AG09309 (cell line): Measurements from ENCODE around the gene ZDHHC8.
A peak's percentile ranks its signal among the peaks of the same experiment; 100 is the strongest.

Source experiments
- DNase-seq: peaks from one replicate; pipeline ENCODE4 v3.0.0-alpha.2; 2010; ENCODE audit warnings: low read depth
- H3K4me3 ChIP-seq: 2 replicates; pipeline ENCODE4 v1.5.1; 2011; ENCODE audit warnings: mild to moderate bottlenecking, low read depth, low read length, moderate library complexity; ENCODE audit not compliant: control insufficient read depth
- TF ChIP-seq, protein P1 (sequence below): IDR thresholded peaks from 2 replicates; pipeline ENCODE4 v1.5.1; 2011; ENCODE audit warnings: mild to moderate bottlenecking, low read depth, low read length, inconsistent platforms; ENCODE audit not compliant: insufficient read depth, control insufficient read depth; ENCODE audit errors: missing control alignments

The ZDHHC8 gene

DNA sequence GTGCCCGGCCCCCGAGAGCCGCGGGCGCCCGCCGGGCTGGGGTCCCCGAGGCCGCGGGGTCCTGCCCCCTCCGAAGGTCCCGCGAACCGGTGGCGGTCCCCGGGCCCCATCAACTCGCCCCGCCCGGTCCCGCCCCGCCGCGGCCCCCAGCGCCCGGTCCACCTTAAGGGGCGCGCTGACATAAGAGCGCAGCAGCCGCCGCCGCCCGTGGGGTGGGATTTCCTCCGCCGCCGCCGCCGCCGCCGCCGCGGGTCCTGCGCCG lies at the start of gene ZDHHC8:
Gene ZDHHC8 (plus strand): TSS at position 208 of the 262 bp plus-strand sequence. CDS start 144 bp downstream, outside the sequence.
- TF ChIP-seq, protein P1, sequence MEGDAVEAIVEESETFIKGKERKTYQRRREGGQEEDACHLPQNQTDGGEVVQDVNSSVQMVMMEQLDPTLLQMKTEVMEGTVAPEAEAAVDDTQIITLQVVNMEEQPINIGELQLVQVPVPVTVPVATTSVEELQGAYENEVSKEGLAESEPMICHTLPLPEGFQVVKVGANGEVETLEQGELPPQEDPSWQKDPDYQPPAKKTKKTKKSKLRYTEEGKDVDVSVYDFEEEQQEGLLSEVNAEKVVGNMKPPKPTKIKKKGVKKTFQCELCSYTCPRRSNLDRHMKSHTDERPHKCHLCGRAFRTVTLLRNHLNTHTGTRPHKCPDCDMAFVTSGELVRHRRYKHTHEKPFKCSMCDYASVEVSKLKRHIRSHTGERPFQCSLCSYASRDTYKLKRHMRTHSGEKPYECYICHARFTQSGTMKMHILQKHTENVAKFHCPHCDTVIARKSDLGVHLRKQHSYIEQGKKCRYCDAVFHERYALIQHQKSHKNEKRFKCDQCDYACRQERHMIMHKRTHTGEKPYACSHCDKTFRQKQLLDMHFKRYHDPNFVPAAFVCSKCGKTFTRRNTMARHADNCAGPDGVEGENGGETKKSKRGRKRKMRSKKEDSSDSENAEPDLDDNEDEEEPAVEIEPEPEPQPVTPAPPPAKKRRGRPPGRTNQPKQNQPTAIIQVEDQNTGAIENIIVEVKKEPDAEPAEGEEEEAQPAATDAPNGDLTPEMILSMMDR: no peak
- no peak for DNase-seq
- H3K4me3 ChIP-seq: peak within 1 kb of the TSS; percentile 92

DNA sequence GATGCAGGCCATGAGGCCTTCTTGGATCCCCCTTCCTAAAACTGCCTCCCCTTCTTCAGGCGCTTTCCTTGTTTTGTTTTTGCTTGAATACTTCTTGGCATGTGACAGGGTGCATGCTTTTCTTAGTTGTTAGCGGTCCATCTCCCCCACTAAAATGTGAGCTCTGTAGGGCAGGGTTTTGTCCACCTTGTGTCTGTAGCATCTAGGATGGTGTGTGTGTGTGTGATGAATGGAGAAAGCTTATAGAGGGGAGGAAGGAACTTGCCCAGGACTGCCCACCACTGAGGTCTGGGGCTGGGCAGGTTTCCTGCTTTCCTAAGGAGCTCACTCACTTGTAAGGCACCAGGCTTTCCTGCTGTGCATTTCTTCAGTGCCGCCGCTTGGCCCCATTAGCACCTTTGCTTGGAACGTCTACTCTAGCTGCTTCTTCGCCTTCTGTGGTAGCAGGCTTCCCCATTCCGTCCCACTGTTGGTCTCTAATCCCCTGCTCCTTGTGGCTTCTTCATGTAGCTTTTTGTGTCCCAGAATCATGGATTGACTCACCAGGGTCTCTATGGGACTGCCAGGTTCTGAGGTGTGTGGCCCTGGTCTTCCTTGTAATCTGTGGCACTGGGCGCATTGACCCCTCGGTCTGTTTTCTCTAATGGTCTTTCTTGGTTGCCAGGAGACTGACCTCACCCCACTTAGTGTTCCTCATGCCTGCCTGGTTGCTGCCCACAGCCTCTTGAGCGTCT lies 48.3 kb upstream of the ZDHHC8 start:
- no peak for DNase-seq
- H3K4me3 ChIP-seq: no peak overlapping the region
- TF ChIP-seq, protein P1: no peak

GRCh38 chr22:20083891-20084546 lies 47.6 kb upstream of the ZDHHC8 start:
- no peak for DNase-seq
- H3K4me3 ChIP-seq: no peak overlapping the region
- TF ChIP-seq, protein P1: no peak

GRCh38 chr22:20084547-20085413 lies 46.8 kb upstream of the ZDHHC8 start:
- H3K4me3 ChIP-seq: no peak overlapping the region
- TF ChIP-seq, protein P1: peak; percentile 35
- no peak for DNase-seq

DNA sequence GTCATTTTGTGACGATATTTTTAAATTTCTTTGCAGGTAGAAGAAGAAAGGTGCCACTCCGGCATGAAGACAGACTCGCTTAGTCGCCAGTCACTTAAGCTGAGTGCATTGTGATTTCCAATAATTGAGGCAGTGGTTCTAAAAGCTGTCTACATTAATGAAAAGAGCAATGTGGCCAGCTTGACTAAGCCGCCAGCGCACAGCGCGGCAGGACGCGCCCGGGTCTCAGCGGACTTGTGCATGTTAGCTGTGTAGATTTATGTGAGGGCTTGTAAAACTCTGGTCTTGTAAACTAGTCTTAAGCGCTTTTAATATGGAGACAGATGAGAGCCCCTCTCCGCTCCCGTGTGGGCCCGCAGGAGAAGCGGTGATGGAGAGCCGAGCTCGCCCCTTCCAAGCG lies 46.0 kb upstream of the ZDHHC8 start:
- no peak for DNase-seq
- H3K4me3 ChIP-seq: no peak overlapping the region
- TF ChIP-seq, protein P1: no peak

GRCh38 chr22:20086101-20086599 lies 45.5 kb upstream of the ZDHHC8 start:
- TF ChIP-seq, protein P1: no peak
- H3K4me3 ChIP-seq: no peak overlapping the region
- no peak for DNase-seq
